ENCODE results near the gene C6orf62.

DNA sequence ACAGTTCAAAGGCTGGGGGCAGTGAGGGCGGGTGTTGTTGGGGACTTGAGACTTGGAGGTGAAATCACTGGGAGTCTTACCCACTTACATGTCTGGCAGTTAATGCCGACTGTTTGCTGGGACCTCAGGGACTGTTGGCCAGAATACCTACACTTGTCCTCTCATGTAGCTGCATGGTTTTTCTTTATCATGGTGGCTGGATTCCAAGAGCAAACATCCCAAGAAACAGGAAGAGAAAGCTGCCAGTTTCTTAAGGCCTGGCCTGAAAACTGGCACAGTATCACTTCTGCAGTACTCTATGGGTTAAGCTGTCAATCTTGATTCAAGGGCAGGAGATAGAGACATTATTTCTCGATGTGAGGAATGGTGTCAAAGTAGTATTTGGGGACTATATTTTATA lies 19.8 kb upstream of the C6orf62 start:
- TF ChIP-seq, protein P1, sequence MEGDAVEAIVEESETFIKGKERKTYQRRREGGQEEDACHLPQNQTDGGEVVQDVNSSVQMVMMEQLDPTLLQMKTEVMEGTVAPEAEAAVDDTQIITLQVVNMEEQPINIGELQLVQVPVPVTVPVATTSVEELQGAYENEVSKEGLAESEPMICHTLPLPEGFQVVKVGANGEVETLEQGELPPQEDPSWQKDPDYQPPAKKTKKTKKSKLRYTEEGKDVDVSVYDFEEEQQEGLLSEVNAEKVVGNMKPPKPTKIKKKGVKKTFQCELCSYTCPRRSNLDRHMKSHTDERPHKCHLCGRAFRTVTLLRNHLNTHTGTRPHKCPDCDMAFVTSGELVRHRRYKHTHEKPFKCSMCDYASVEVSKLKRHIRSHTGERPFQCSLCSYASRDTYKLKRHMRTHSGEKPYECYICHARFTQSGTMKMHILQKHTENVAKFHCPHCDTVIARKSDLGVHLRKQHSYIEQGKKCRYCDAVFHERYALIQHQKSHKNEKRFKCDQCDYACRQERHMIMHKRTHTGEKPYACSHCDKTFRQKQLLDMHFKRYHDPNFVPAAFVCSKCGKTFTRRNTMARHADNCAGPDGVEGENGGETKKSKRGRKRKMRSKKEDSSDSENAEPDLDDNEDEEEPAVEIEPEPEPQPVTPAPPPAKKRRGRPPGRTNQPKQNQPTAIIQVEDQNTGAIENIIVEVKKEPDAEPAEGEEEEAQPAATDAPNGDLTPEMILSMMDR (IDR thresholded peaks at IDR 0.05; ENCODE audit: poor library complexity): no peak
- TF ChIP-seq EZH2 (IDR thresholded peaks at IDR 0.05; ENCODE audit: borderline replicate concordance) (no peak), EZH2phosphoT487 (IDR thresholded peaks at IDR 0.05; ENCODE audit: low read depth, severe bottlenecking, unreplicated experiment) (no peak)
